IMR-90 (cell line): ENCODE data around the gene CLK3.

ENCODE experiments used
- FOS ChIP-seq: fragments of 150-350 bp; IDR thresholded peaks from 2 replicates; pipeline ENCODE4 v1.6.1; 2016; ENCODE audit warnings: low read depth, low read length
- POLR2A ChIP-seq: IDR thresholded peaks from 2 replicates; pipeline ENCODE4 v1.6.1; 2012; ENCODE audit warnings: mild to moderate bottlenecking, low read depth, low read length
- RAD21 ChIP-seq: IDR thresholded peaks from 2 replicates; pipeline ENCODE4 v1.6.1; 2012; ENCODE audit warnings: low read length, improper control_type of control experiment
- TF ChIP-seq, protein P1 (sequence below): conservative IDR thresholded peaks from 2 replicates; pipeline ENCODE4 v1.5.1; 2012; ENCODE audit warnings: mild to moderate bottlenecking, low read depth, low read length, improper control_type of control experiment

DNA sequence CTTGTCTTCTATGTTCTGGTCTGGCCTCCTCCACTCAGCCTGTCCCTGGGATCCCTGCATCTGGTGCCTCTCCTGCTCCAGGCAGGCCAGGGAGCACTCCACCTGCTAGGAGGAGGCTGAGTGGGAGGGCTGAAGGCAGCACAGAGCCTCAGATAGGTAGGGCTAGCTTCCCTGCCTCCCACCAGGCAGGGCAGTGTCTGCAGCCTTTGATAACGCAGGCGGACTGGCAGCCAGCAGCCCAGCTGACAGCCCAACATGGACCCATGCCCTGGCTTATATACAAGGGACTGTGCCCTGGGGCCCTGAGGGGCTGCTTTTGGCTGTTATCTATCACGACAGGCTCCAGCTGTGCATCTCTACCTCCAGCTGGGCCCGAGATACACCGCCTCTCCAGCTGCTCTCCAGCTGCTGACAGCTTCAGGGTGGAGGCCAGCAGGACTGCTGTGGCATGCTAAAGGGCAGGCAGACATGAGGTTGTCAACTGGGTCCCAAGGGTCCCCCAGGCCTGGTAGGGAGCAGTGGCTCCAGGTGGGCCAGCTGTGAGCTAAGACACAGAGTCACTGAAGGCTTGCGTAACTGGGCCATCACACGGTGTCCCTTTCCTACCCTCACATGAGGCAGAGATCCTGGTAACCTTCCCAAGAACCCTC is 5.2 kb upstream of the CLK3 start:
- TF ChIP-seq RAD21 (no peak), POLR2A (no peak), FOS (no peak)
- TF ChIP-seq, protein P1, sequence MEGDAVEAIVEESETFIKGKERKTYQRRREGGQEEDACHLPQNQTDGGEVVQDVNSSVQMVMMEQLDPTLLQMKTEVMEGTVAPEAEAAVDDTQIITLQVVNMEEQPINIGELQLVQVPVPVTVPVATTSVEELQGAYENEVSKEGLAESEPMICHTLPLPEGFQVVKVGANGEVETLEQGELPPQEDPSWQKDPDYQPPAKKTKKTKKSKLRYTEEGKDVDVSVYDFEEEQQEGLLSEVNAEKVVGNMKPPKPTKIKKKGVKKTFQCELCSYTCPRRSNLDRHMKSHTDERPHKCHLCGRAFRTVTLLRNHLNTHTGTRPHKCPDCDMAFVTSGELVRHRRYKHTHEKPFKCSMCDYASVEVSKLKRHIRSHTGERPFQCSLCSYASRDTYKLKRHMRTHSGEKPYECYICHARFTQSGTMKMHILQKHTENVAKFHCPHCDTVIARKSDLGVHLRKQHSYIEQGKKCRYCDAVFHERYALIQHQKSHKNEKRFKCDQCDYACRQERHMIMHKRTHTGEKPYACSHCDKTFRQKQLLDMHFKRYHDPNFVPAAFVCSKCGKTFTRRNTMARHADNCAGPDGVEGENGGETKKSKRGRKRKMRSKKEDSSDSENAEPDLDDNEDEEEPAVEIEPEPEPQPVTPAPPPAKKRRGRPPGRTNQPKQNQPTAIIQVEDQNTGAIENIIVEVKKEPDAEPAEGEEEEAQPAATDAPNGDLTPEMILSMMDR = no peak
